Endodermal cell (in vitro differentiated cells): ENCODE measurements around the gene GTSF1L. TPM values are rescaled to one million over a fixed set of nuclear protein-coding genes. Genes with fewer than 3 reads are reported as not detected.
A peak's percentile ranks its signal among the peaks of the same experiment; 100 is the strongest.

Experiments used
- DNase-seq: peaks from one replicate; pipeline ENCODE4 v3.0.0-alpha.2; 2017
- H3K27ac ChIP-seq: 2 replicates; pipeline ENCODE4 v1.5.1; 2013; ENCODE audit warnings: mild to moderate bottlenecking, low read depth, low read length, moderate library complexity
- H3K27me3 ChIP-seq: 2 replicates; pipeline ENCODE4 v1.6.1; 2013; ENCODE audit warnings: mild to moderate bottlenecking, low read length, moderate library complexity; ENCODE audit not compliant: insufficient read depth, control insufficient read depth, poor library complexity, severe bottlenecking
- H3K36me3 ChIP-seq: 2 replicates; pipeline ENCODE4 v1.7.0; 2013; ENCODE audit warnings: mild to moderate bottlenecking, low read length, moderate library complexity; ENCODE audit not compliant: control insufficient read depth, insufficient read depth
- H3K4me1 ChIP-seq: one replicate; pipeline ENCODE4 v1.7.0; 2013; ENCODE audit warnings: low read length; ENCODE audit not compliant: control insufficient read depth, insufficient read depth
- H3K4me3 ChIP-seq: 2 replicates; pipeline ENCODE4 v1.5.1; 2013; ENCODE audit warnings: mild to moderate bottlenecking, low read length, moderate library complexity
- H3K9ac ChIP-seq: 2 replicates; pipeline ENCODE4 v1.6.1; 2013; ENCODE audit warnings: mild to moderate bottlenecking, low read length, moderate library complexity; ENCODE audit not compliant: poor library complexity, severe bottlenecking; ENCODE audit errors: extremely low read depth
- H3K9me3 ChIP-seq: 2 replicates; pipeline ENCODE4 v1.6.1; 2013; ENCODE audit warnings: mild to moderate bottlenecking, low read length, moderate library complexity; ENCODE audit not compliant: control insufficient read depth
- H3K27ac Mint-ChIP-seq: 2 replicates; pipeline ENCODE4 v1.8.0; 2020; ENCODE audit warnings: mixed read lengths
- H3K27me3 Mint-ChIP-seq: 2 replicates; pipeline ENCODE4 v1.8.0; 2021; ENCODE audit warnings: mild to moderate bottlenecking, mixed read lengths; ENCODE audit not compliant: insufficient read depth
- H3K36me3 Mint-ChIP-seq: 2 replicates; pipeline ENCODE4 v1.8.0; 2020; ENCODE audit warnings: low read depth, mixed read lengths
- H3K4me1 Mint-ChIP-seq: 2 replicates; pipeline ENCODE4 v1.8.0; 2020; ENCODE audit warnings: mixed read lengths
- H3K4me3 Mint-ChIP-seq: 2 replicates; pipeline ENCODE4 v1.8.0; 2020; ENCODE audit warnings: mild to moderate bottlenecking, moderate library complexity, mixed read lengths
- H3K9me3 Mint-ChIP-seq: 2 replicates; pipeline ENCODE4 v1.8.0; 2020; ENCODE audit warnings: mild to moderate bottlenecking, mixed read lengths
- WGBS, 2 experiments: methylation state at CpG; one replicate each; pipeline versions ENCODE4 v1.1.5 to v1.1.7; 2013; ENCODE audit warnings: missing lambda C conversion rate in 2 of 2, mixed read lengths in 1 of 2; ENCODE audit not compliant: insufficient coverage in 1 of 2, insufficient read length in 1 of 2; 5-methylcytosine and 5-hydroxymethylcytosine counted together
- total RNA-seq, 2 donors: library from RNA; stranded (reverse); fragmentation: NEBNext Ultra II Directional in 1 of 2; extraction: Animal tissue kit (Norgen Biotek cat#: 25700) in 1 of 2; gene quantifications; 2 replicates in 1 of 2; 3 replicates in 1 of 2; pipeline ENCODE4 v1.2.1, GENCODE V29; 2021
- TF ChIP-seq, protein P1 (sequence below): fragments of 200-600 bp; sonication (generic); conservative IDR thresholded peaks from 2 replicates; pipeline ENCODE4 v1.5.0; 2021; ENCODE audit warnings: antibody characterized with exemption, mild to moderate bottlenecking

The GTSF1L gene
- total RNA-seq, 2 donors from 2014 or later, result not detected

DNA sequence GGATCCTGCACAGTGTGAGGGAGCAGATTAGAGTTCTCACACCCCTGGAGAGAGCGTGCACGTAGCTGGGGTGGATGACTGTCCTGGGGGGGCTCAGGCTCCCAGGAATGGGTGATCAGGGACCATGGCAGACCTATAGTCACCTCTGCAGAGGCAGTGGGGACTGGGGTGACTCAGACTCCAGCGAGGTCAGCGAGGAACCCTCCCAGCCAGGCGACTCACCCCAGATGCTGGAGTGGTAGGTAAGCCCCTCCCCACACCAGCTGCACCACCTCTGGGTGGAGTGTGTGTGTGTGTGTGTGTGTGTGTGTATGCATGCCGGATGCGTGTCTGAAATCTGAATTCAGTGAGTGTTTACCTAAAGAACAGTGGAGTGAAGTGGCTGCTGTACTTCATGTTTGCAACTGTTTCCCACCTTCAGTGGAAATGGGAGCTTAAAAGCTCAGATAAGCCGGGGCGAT is 17.4 kb upstream of the GTSF1L start:
- Histone ChIP-seq H3K9ac (peak overlapping the region; percentile 8), H3K36me3 (no peaks in the 10 kb centered on the region), H3K4me1 (peaks cover 15% of the 10 kb centered on the region), H3K9me3 (no peaks in the 10 kb centered on the region), H3K27ac (no peak overlapping the region), H3K4me3 (no peak overlapping the region), H3K27me3 (no peaks in the 10 kb centered on the region)
- DNase-seq, result peak; percentile 76
- no peaks in the 10 kb centered on the region for H3K9me3 Mint-ChIP-seq
- no peaks in the 10 kb centered on the region for H3K36me3 Mint-ChIP-seq
- WGBS, 2 experiments, result 60 to 100% methylated on average over 2 to 8 of the region's 9 CpGs
- TF ChIP-seq, protein P1, sequence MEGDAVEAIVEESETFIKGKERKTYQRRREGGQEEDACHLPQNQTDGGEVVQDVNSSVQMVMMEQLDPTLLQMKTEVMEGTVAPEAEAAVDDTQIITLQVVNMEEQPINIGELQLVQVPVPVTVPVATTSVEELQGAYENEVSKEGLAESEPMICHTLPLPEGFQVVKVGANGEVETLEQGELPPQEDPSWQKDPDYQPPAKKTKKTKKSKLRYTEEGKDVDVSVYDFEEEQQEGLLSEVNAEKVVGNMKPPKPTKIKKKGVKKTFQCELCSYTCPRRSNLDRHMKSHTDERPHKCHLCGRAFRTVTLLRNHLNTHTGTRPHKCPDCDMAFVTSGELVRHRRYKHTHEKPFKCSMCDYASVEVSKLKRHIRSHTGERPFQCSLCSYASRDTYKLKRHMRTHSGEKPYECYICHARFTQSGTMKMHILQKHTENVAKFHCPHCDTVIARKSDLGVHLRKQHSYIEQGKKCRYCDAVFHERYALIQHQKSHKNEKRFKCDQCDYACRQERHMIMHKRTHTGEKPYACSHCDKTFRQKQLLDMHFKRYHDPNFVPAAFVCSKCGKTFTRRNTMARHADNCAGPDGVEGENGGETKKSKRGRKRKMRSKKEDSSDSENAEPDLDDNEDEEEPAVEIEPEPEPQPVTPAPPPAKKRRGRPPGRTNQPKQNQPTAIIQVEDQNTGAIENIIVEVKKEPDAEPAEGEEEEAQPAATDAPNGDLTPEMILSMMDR, result no peak
- H3K27me3 Mint-ChIP-seq, result no peaks in the 10 kb centered on the region
- H3K27ac Mint-ChIP-seq, result peak overlapping the region; percentile 74
- no peak overlapping the region for H3K4me3 Mint-ChIP-seq
- H3K4me1 Mint-ChIP-seq, result peaks cover 36% of the 10 kb centered on the region

DNA sequence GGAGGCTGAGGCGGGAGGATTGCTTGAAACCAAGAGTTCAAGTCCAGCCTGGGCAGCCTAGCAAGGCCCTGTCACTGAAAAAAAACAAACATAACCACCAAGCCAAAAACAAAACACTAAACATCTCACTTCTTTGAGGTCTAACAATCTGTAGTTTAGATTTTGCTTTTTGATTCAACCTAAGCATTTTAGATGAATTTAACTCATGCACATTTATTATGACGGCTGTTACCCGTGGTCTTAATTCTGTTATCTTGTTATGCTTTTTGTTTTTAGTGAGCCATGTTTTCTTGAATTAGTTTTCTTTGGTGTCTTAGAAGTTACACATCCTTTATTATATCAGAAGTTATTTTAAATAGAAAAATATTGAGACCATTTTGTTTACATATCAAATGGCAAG is 13.8 kb upstream of the GTSF1L start:
- H3K4me3 ChIP-seq, result no peak overlapping the region
- no peaks in the 10 kb centered on the region for H3K9me3 Mint-ChIP-seq
- H3K36me3 Mint-ChIP-seq, result no peaks in the 10 kb centered on the region
- no peak overlapping the region for H3K27ac Mint-ChIP-seq
- H3K27ac ChIP-seq, result no peak overlapping the region
- TF ChIP-seq, protein P1, result no peak
- H3K36me3 ChIP-seq, result no peaks in the 10 kb centered on the region
- 94 to 100% methylated on average over 1 to 3 of the region's 3 CpGs for WGBS, 2 experiments
- H3K9me3 ChIP-seq, result no peaks in the 10 kb centered on the region
- no peaks in the 10 kb centered on the region for H3K27me3 Mint-ChIP-seq
- H3K4me1 Mint-ChIP-seq, result peaks cover 33% of the 10 kb centered on the region
- H3K4me1 ChIP-seq, result peaks cover 8% of the 10 kb centered on the region
- no peak overlapping the region for H3K4me3 Mint-ChIP-seq
- H3K9ac ChIP-seq, result no peak overlapping the region
- no peaks in the 10 kb centered on the region for H3K27me3 ChIP-seq
- DNase-seq, result no peak

DNA sequence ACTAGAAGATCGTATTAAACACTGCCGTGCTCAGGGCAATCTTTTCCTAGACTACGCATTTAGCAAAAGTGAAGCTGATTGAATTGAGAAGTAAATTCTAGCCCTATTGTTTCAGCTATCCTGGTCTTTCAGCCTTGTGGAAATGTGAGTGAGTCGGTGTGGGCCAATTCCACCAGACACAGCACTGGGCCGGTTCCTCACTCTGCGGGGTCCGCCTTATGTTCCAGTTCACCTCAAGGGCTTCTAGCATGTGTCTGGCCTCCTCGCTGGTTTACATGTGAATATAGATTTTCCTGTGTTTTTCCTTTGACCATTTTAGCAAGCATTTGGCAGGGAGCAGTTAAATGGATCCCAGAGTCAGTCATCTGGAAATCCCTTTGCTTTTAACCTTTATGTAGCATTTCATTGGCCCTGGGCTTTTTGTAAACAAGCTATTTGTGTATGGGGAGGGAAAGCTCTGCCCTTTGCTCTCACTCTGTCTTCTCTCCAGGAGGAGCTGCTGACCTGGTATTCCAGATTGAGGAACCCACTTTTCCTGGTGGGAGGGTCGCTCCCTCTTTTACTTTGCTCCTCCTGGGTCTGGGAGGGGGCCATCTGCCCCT is 12.4 kb upstream of the GTSF1L start:
- Histone ChIP-seq H3K9ac (no peak overlapping the region), H3K4me3 (no peak overlapping the region), H3K36me3 (no peaks in the 10 kb centered on the region), H3K4me1 (no peaks in the 10 kb centered on the region), H3K27ac (no peak overlapping the region), H3K9me3 (no peaks in the 10 kb centered on the region), H3K27me3 (no peaks in the 10 kb centered on the region)
- Mint-ChIP-seq H3K27ac (peak overlapping the region; percentile 20), H3K27me3 (no peaks in the 10 kb centered on the region), H3K9me3 (no peaks in the 10 kb centered on the region), H3K4me3 (no peak overlapping the region), H3K36me3 (no peaks in the 10 kb centered on the region), H3K4me1 (peaks cover 30% of the 10 kb centered on the region)
- no peak for DNase-seq
- WGBS, 2 experiments, result 95 to 96% methylated on average over 7 to 9 of the region's 9 CpGs
- TF ChIP-seq, protein P1, result no peak
